HG03045 (cell line): ENCODE results near the gene PITPNM3.
"Not testable (repeated sequence)": the region's sequence is repeated elsewhere in the genome, so short reads cannot be mapped to it uniquely, and the experiment has no call there.

Source experiments
- ATAC-seq: cut with Tn5 transposase; IDR thresholded peaks from one replicate; pipeline ENCODE4 v1.9.1; 2021; ENCODE audit warnings: mild to moderate bottlenecking, moderate library complexity; ENCODE audit not compliant: unreplicated experiment

PITPNM3 gene

DNA sequence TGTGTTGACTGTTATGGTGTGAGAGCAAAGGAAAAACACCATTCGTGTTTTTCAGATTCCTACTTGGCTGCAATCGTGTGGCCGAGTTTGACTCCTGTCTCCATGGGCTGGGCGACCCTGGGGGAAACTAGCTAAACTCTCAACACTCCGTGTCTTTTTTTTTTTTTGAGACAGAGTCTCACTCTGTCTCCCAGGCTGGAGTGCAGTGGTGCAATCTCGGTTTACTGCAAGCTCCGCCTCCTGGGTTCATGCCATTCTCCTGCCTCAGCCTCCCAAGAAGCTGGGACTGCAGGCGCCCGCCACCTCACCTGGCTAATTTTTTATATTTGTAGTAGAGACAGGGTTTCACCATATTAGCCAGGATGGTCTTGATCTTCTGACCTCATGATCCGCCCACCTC lies 73.6 kb downstream of the PITPNM3 start:
- ATAC-seq: not testable (repeated sequence)

DNA sequence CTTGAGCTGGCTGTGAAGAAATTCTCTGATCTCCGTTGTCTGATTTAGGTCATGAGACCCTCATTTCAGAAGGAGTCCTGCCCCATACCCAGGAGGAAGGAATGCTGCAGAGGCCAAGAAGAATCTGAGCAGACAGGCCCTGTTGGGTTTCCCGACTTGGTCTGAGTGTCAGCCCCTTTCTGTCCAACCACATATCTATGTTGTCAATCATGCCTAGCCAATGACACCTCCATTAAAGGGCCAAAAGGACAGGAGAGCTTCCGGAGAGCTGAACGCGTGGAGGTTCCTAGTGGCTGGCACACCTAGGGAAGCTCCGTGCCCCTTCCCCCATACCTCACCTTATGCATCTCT lies 74.3 kb downstream of the PITPNM3 start:
- no peak for ATAC-seq

DNA sequence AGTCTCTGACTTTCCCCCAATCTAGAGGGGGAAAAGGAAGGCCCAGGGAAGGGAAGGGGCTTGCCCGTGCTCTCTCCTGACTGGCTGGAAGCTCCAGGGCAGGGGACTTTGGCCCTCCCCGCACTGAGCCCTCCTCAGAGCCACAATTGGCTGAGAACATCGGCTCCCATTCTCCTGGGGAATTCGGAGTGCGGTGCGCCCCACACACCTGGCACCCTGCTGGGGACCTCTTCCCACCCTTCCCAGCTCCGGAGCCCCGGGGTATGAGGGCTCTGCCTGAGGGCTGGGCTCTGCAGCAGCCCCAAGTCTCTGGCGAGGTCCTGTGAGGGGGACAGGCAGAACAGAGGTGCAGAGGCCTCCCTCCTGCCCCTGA lies 76.1 kb downstream of the PITPNM3 start:
- no peak for ATAC-seq

DNA sequence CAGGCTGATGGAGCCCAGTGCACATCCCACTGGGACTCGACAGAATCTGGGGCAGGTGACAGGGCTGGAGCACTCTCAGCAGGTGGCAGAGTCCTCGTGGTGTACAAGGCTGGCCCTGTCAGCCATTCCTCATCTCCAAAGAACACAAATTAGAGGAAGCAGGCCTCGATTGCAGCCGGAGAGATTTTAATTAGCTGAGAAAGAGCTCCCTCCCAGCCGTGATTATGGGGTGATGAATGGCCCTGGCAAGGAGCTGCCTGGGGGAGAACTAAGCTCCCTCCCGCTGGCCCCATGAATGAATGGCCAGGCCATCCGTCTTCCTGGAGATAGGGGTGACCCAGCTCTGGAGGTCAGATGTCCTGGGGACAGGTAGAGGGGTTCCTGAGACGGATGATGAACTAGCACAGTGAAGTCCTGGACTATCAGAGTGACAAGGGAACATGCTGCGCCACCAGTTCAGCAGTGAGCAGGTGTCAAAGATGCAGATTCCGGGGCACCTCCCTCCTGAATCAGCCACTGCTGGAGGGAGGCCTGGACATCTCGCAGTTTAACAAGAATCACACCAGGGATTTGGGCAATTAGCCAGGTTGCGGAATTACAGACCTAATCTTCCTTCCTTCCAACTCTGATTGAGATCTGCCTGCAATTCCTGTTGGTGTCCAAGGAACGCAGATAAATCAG lies 76.6 kb downstream of the PITPNM3 start:
- ATAC-seq: no peak

DNA sequence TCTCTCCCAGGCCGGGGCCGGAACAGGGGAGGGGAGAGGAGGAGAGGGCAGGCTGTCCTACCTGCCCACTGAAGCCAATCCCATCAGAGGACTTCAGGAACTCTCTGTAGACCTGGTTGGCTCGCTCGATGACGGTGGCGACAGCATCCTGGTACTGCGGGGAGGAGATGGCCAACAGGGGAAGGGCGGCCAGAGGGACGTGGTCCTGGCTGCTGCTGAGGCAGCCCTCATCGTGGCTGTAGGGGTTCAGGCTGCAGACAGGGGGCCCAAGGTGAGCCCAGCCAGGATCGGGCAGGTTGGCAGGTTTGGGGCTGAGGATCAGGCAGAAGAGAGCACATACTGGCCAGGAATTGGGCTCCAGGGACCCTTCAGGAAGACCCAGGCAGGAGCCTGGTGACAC lies 77.9 kb downstream of the PITPNM3 start:
- no peak for ATAC-seq

DNA sequence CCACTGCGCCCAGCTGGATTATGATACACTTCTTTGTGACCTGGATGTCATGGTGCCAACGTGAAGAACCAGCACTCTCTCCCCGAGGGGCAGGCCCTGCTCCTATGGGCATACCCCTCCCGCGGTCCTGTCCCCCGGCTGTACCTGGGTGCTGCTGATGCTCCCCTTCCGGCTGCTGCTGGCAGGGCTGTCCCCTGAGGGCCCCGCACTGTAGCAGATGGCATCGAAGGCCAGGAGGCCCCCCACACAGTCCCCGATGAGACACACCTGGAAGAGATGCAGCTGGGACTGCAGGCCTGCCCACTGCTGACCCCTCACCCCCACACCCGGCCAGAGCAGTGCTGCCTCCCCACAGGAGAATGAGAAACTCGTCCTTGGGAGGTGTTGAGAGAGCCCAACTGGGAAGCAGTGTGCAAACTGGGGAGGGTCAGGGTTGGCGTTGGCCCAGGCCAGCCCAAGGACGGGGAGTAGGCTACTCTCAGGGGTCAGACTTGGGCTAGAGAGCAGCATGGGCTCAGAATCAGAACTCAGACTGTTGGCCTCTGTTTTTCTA lies 78.4 kb downstream of the PITPNM3 start:
- ATAC-seq: no peak

DNA sequence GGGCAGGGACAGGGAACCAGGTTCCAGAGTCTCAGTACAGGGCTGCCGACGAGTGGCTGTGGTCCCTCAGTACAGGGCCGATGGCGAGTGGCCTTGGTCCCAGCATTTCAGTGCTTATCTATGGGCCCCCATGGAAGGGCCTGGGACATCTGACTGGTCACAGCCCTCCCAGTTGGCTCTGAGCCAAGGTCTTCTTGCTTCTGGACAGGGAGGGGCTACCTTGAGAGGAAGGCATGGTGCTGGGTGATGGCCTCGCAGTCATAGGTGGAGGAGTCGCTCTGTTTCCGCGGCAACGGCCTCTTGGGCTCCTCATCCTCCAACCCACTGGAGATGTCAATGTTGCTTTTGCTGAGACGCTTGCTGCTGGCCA lies 79.6 kb downstream of the PITPNM3 start:
- ATAC-seq: no peak

DNA sequence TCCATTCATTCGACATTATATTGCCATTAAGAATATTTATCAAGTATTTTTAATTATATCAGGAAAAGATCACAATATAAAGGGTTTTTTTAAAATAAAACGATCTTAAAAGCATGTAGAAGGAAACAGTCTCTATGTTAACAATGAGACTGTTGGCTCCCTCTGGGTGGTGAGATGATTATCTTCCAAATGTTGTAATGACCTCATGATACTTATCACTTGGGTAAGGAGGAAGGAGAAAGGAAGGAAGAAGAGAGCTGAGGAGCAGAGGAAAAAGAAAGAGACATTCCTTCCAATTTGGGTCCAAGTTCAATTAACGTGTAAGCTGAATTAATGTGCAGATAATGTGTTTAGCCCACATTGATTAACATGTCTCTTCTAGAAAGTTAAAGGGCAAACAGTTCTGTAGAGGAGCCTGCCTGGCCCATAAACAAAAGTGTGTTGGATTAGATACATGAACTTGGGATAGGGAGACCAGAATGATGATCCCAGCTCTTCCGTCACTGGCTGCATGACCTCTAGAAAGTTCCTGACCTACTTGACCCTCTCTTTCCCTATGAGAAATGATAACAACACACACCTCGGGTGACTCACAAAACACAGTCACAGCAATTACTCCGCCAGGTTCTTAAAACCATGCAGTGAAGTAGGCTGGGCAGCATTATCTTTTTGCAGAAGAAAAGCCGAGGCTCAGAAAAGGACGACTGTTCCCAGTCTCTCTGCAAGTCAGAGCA lies 80.1 kb downstream of the PITPNM3 start:
- no peak for ATAC-seq

DNA sequence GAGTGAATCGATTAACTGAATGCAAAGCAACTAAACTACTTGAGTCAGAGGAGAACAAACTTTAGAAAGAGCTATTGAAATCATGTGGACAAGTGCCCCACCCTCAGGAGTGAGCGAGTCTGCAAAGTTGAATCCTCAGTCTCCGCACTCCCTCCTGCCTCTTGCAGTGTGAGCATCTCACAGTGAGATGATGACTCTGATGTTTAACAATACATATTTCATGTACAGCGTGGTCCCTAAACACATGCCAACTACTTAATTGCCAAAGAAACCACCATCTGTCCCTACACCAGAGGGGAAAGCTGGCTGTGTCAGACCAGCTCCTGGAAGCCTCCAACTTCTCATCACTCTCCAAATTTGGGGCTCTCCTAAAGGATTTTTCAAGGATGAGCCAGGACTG lies 80.9 kb downstream of the PITPNM3 start:
- no peak for ATAC-seq

DNA sequence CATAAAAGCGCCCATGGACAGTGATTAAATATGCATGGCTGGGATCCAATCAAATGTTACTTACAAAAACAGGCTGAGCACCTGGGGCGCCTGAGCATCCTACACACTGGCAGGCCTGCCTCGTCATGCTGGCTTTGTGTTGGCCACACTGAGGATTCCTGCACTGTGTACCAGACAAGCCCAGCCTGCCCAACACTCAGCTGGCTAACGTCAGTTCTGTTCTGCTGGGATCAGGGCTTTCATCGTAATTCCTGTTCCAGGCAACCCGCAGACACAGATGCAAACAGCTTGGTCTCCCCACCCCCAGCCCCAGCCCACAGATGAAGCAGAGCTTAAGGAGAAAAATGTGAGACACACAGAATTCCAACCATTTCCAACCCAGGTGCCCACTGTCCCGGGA lies 81.4 kb downstream of the PITPNM3 start:
- ATAC-seq: no peak

DNA sequence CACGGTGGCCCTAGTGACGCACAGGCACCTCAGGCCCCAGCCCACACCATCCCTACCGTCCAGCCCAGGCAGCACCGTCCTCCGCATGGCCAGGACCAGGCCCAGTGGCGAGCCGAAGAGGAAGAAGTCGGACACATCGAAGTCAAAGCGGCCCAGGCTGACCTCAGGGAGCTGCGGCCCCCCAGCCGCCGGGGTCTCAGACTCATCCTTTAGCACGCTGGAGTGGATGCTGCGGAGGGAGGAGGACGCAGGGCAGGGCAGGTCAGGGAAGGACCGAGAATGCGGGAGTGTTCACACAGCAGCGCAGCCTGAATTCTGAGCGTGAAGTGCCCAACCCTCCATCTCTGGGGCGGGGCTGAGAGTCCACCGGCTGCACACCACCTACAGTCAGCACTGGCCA lies 82.0 kb downstream of the PITPNM3 start:
- no peak for ATAC-seq

DNA sequence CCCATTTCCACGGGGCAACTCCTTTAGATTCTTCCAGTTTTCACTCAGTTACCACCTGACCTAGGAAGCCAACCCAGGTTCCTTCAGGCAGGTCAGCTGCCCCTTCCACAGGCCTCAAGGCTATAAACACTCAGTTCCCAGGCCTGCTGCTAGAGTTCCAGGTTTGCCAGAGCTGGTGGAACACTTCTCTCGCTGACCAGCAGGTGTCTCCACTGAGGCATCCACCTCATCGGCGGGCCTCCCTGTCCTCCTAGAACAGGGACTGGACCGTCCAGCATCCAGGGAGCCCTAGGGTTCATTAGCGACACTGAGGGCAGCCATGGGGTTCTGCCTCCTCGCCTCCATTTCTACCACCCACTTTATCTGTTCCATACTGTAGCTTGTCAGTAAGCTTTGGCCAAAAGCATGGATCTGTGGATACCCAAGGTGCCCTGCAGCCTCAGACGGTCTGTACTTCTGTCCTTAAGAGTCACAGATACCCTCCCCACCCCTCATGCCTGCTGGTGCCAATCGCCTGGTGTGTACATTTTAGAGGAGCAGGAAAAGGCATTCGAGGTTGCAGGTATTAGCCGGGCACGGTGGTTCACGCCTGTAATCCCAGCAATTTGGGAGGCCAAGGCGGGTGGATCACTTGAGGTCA lies 83.1 kb downstream of the PITPNM3 start:
- no peak for ATAC-seq

DNA sequence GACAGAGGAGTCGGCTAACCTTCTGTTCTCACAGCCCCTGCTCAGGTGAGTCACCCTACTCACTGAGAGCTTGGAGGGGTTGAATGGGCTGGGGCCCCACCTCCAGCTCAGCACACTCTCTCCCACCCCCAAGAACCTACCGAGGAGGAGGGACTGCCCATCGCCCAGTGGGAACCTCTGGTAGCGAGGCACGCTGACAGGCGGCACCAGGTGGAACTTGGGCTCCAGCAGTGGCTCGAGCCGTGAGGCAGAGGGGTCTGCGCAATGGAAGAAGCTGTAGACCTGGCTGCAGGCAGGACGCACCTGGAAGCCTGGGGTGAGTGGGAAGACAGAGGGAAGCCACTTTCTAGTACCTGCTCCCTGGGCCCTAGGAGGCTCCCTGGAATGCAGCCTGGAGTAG lies 83.8 kb downstream of the PITPNM3 start:
- ATAC-seq: no peak

DNA sequence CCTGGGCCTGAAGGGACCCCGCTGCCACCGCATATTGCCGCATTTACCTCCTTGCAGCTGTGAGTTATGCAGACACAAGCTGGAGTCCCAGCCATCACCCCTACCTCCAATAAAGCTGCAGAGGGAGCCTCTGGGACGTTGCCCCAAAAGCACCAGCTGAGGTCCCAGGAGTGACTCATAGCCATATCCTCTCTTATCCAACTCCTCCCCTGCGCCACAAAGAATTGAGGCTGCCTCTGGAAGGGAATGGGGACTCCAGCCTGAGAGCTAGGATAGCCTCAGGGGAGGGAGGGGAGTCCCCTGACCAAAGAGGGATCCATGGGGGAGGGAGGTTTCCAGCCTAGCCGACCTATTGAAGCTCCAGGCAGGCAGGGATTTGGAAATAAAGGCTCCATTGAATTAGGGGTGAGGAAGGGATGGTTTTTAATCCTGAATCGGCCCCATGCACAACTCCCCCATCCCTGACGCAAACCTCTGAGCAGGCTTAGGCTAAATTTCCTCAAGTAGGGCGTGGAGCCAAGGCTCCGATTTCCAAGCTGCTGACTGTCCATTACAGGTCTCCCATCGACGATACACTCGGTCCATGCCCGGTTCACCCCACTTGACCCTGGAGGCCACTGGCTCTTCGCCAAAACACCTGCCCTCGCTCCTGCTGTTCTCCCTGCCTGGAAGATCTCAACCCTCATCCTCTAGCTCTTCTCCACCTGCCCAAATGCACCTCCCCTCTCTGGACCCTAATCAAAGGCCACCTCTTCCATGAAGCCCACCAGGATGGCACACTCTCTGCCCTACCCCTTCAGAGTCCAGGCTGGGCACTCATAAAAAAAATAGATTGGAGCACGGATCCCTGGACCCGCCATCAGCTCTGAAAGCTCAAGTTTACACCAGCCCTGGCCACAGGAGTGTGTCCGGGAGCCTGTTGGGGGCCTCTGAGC lies 84.6 kb downstream of the PITPNM3 start:
- no peak for ATAC-seq

DNA sequence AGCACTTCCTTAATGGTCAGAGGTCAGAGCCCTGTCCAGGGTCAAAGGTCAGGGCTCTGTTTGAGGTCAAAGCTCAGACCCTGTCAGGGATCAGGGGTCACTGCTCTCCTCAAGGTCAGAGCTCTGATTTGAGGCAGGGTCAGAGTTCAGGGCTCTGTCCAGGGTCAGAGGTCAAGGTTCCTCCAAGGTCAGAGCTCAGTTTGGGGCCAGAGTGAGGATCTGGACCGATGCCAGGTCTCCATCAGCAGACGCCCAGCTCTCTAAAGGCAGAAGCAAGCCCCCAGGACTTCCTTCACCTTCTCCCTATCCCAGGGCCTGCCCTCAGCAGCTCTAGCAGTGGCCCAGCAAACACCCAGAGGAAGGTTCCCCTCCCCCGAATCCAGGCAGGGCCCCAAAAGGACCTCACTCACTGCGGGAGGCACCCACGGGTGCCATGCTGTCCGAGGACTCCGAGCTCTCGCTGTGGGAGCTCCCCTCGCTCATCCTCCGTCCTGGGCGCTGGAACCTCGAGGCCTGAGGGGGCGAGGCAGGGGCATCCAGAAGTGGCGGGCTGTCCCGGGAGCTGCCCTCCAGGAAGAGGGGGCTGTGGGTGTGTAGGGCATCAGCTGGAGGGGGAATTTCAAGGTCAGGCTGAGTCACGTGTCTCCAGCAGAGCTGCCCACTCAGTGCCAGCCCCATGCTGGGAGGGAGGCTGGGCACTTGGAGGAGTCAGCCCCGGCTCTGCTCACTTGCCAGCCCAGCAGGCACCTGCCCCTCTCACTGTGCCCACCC lies 85.4 kb downstream of the PITPNM3 start:
- no peak for ATAC-seq

DNA sequence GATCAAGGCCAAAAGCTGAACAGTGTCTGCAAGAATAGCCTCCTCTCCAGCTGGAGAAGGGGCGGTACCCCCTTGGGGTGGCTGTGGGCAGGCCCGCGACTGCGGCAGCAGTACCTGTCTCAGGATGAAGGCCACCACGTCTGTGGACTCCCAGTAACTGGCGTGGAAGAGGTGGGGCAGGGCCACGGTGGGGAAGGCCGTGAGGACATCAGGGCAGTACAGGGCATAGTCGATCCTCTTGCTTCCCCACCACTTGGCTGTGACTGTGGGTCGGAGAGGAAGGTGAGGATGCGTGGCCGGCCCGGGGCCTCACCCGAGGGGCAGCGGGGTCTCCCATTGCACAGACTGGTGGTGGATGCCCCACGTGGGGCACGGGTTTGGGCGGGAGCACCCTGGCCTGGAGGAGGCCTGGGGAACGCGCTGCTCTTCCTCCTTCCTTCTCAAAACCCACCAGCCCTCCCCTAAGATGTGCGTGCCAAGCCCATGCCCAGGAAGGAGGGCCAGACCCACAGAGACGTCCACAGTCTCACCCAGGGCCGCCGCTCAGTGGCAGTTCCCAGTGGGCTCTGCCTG lies 86.1 kb downstream of the PITPNM3 start:
- ATAC-seq: no peak

DNA sequence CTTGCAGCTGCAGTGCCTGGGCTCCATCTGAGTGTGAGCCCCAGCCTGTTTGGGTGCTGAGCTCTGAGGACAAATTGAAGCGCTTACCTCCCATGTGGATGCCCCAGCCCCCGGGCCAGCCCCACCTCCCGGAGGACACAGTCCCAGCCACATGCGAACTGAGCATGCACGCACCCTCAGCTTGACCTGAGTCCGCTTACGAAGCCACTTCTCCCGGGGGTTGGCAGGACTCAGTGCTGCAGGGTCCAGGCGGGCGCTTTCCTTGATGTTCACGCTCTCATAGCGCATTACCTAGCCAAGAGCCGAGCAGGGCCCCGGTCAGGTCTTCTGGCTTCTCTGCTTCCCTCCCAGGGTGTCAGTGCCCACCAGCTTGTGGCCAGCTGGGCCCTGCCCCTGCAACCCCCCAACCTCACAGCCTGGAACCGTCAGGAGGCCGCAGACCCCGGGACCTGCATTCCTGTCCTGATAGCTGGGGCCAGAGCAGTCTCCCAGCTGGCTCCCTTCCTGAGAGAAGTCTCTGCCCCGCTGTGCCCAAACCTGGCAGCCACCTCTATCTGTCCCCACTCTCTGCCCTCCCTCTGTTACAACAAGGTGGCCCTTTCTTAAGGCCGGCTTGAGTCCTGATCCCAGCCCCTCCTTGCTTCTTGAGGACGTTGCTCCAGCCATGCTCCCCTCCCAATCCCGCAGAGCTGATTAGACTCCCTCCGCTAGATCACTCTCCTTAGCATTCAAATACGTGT lies 88.1 kb downstream of the PITPNM3 start:
- ATAC-seq: no peak

DNA sequence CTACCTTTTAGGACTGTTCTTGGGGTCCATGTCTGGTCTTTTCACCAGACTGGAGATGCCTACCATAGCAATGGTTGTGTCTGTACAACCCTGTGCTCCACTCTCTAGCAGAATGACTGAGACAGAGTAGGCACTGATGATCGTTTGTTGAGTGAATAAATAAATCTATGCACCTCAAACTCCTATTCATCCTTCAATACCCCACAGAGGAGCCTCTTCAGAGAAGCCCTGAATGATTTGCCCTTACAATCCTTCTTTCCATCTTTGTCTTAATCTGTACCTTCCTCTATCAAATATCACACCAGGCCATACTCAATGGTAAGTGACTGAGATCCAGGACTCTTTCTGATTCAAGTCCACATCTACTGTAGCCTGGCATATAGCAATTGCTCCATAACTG lies 88.8 kb downstream of the PITPNM3 start:
- ATAC-seq: no peak
